ENCODE data around the gene REXO2. TPM values are rescaled to one million over a fixed set of nuclear protein-coding genes. Genes with fewer than 3 reads are reported as not detected.

Gene REXO2
- total and polyA plus RNA-seq, 2 donors (not counting 1 experiment from before 2014, with no cell fraction given), result 27.7 to 37.2 TPM

GRCh38 chr11:114400915-114401223, 38.4 kb upstream of the REXO2 start:
- ATAC-seq (ENCODE audit: low read depth) (no peak), DNase-seq (no peak)
- ChIA-PET CTCF (interaction anchor here (1.3 kb wide), 1 partner anchor 50 kb away, joined by 3 read pairs; no protein-coding TSS in a partner anchor), POLR2A (interaction anchor here (0.8 kb wide), 1 partner anchor 38 kb away, joined by 3 read pairs; the partner anchor contains the start of gene REXO2)
- Mint-ChIP-seq H3K9me3 (ENCODE audit: insufficient read depth) (no peaks in the 10 kb centered on the region), H3K27me3 (no peaks in the 10 kb centered on the region), H3K4me3 (peak overlapping the region; percentile 99), H3K4me1 (peaks cover 49% of the 10 kb centered on the region), H3K27ac (peak overlapping the region; percentile 98)
- 0% methylated on average over 7 of the region's 8 CpGs for WGBS (ENCODE audit: insufficient coverage)
- H3K36me3 ChIP-seq (replicated peaks in 1 of 2; ENCODE audit: control extremely low read depth in 1 of 2, control insufficient read depth in 1 of 2, extremely low read depth in 1 of 2, insufficient read depth in 2 of 2, low read length in 1 of 2), result peaks cover 5 to 20% of the 10 kb centered on the region in 2 experiments
- peak overlapping the region; percentile 72 to 98 (median 89) for H3K4me3 ChIP-seq (ENCODE audit: control extremely low read depth in 1 of 5, extremely low read depth in 1 of 5, insufficient read depth in 1 of 5, low read depth in 2 of 5, low read length in 4 of 5)
- no peaks in the 10 kb centered on the region for H3K9me3 ChIP-seq (ENCODE audit: control extremely low read depth in 1 of 3, control insufficient read depth in 2 of 3, insufficient read depth in 1 of 3, low read length in 2 of 3)
- H3K79me2 ChIP-seq (ENCODE audit: control insufficient read depth, insufficient read depth, low read length), result peaks cover 52% of the 10 kb centered on the region
- peak overlapping the region; percentile 87 for H3K9ac ChIP-seq (ENCODE audit: low read length)
- peak overlapping the region; percentile 81 for H3K4me2 ChIP-seq (replicated peaks; ENCODE audit: low read depth, low read length, poor library complexity, severe bottlenecking)
- H3K27me3 ChIP-seq (replicated peaks in 1 of 4; ENCODE audit: control extremely low read depth in 1 of 4, control insufficient read depth in 3 of 4, insufficient read depth in 4 of 4, low read length in 3 of 4), result no peaks in the 10 kb centered on the region
- H4K20me1 ChIP-seq (ENCODE audit: control insufficient read depth, insufficient read depth, low read length, poor library complexity, severe bottlenecking), result no peaks in the 10 kb centered on the region
- H3K4me1 ChIP-seq (ENCODE audit: control insufficient read depth in 2 of 2, insufficient read depth in 2 of 2, low read length in 2 of 2), result peaks cover 21 to 28% of the 10 kb centered on the region in 2 donors
- H2AFZ ChIP-seq (ENCODE audit: insufficient read depth, low read depth, low read length, poor library complexity, severe bottlenecking), result peak overlapping the region; percentile 79
- TF ChIP-seq CTCF (IDR thresholded peaks at IDR 0.05), result no peak
- TF ChIP-seq EZH2 (IDR thresholded peaks at IDR 0.05; ENCODE audit: borderline replicate concordance, insufficient read depth, low read depth, low read length, poor library complexity, severe bottlenecking), result no peak
- intact Hi-C loops (cut with micrococcal nuclease), result loop anchor here (1.0 to 2.0 kb wide), 4 partner anchors 38 to 1086 kb away; partner anchors contain the start of genes REXO2, TTC12, USP28 and ZW10
- H3K27ac ChIP-seq (ENCODE audit: low read length in 2 of 2), result peak overlapping the region; percentile 87 to 92

DNA sequence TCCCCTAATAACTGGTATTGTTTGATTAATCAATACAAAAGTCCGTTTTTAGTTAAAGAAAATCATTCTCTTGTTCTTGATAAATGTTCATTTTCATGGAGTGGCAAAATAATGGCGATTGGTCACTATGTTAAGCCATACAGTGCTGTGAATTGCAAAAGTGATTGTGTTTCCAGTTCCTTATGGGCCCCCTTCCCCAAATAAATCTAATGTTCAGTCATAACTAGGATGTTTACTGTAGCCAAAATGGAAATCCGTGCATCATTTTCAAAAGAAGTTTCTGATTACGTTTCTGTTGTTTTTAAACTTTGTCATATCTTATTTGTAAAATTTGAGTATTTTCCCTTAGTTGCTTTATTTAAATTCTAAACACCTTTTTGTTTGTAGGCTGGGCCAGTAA, 38.0 kb upstream of the REXO2 start:
- Histone ChIP-seq H3K27me3 (replicated peaks in 1 of 4; ENCODE audit: control extremely low read depth in 1 of 4, control insufficient read depth in 3 of 4, insufficient read depth in 4 of 4, low read length in 3 of 4) (no peaks in the 10 kb centered on the region), H3K4me3 (ENCODE audit: control extremely low read depth in 1 of 5, extremely low read depth in 1 of 5, insufficient read depth in 1 of 5, low read depth in 2 of 5, low read length in 4 of 5) (peak overlapping the region; percentile 72 to 98 (median 89)), H3K79me2 (ENCODE audit: control insufficient read depth, insufficient read depth, low read length) (peaks cover 52% of the 10 kb centered on the region), H3K4me1 (ENCODE audit: control insufficient read depth in 2 of 2, insufficient read depth in 2 of 2, low read length in 2 of 2) (peaks cover 21 to 28% of the 10 kb centered on the region in 2 donors), H3K9me3 (ENCODE audit: control extremely low read depth in 1 of 3, control insufficient read depth in 2 of 3, insufficient read depth in 1 of 3, low read length in 2 of 3) (no peaks in the 10 kb centered on the region), H3K9ac (ENCODE audit: low read length) (peak overlapping the region; percentile 87), H2AFZ (ENCODE audit: insufficient read depth, low read depth, low read length, poor library complexity, severe bottlenecking) (peak overlapping the region; percentile 79), H4K20me1 (ENCODE audit: control insufficient read depth, insufficient read depth, low read length, poor library complexity, severe bottlenecking) (no peaks in the 10 kb centered on the region), H3K36me3 (replicated peaks in 1 of 2; ENCODE audit: control extremely low read depth in 1 of 2, control insufficient read depth in 1 of 2, extremely low read depth in 1 of 2, insufficient read depth in 2 of 2, low read length in 1 of 2) (peaks cover 9 to 23% of the 10 kb centered on the region in 2 experiments), H3K4me2 (replicated peaks; ENCODE audit: low read depth, low read length, poor library complexity, severe bottlenecking) (peak overlapping the region; percentile 81), H3K27ac (ENCODE audit: low read length in 2 of 2) (peak overlapping the region; percentile 87 to 92)
- TF ChIP-seq CTCF (IDR thresholded peaks at IDR 0.05) (no peak), EZH2 (IDR thresholded peaks at IDR 0.05; ENCODE audit: borderline replicate concordance, insufficient read depth, low read depth, low read length, poor library complexity, severe bottlenecking) (no peak)
- H3K4me3 Mint-ChIP-seq, result peak overlapping the region; percentile 99
- peak; percentile 14 for DNase-seq
- peak overlapping the region; percentile 71 for H3K27ac Mint-ChIP-seq
- no CpG with 5 or more reads among the region's 4 CpGs for WGBS (ENCODE audit: insufficient coverage)
- H3K4me1 Mint-ChIP-seq, result peaks cover 49% of the 10 kb centered on the region
- H3K27me3 Mint-ChIP-seq, result no peaks in the 10 kb centered on the region
- ChIA-PET CTCF (no interaction called here), POLR2A (no interaction called here)
- intact Hi-C loops (cut with micrococcal nuclease), result loop anchor here (2.0 kb wide), 1 partner anchor 1087 kb away; the partner anchor contains the start of gene TTC12
- no peak for ATAC-seq (ENCODE audit: low read depth)
- H3K9me3 Mint-ChIP-seq (ENCODE audit: insufficient read depth), result no peaks in the 10 kb centered on the region
